HepG2 (cell line): Measurements from ENCODE around the gene CHMP1A. TPM values are rescaled to one million over a fixed set of nuclear protein-coding genes. Genes with fewer than 3 reads are reported as not detected.

ENCODE experiments used
- ATF7 ChIP-seq, 2 experiments: fragments of 450-650 bp in 1 of 2; sonication (generic) in 1 of 2; formaldehyde crosslinking in 1 of 2; IDR thresholded peaks; 2 replicates each; pipeline versions ENCODE4 v1.4.0 to v1.6.1; 2016 to 2020; ENCODE audit warnings: antibody characterized with exemption in 1 of 2, mild to moderate bottlenecking in 1 of 2, missing genetic modification reagents in 1 of 2
- BRF2 ChIP-seq: sonication (generic); formaldehyde crosslinking; IDR thresholded peaks from 2 replicates; pipeline ENCODE4 v1.8.1; 2022; ENCODE audit warnings: mild to moderate bottlenecking, missing genetic modification reagents
- CHCHD3 ChIP-seq: sonication (generic); formaldehyde crosslinking; IDR thresholded peaks from 2 replicates; pipeline ENCODE4 v1.8.0; 2022; ENCODE audit warnings: mild to moderate bottlenecking, missing genetic modification reagents, moderate library complexity
- FOSL1 ChIP-seq: sonication (generic); formaldehyde crosslinking; IDR thresholded peaks from 2 replicates; pipeline ENCODE4 v1.9.0; 2021; ENCODE audit warnings: missing genetic modification reagents, borderline replicate concordance
- GMEB2 ChIP-seq: IDR thresholded peaks from 2 replicates; pipeline ENCODE4 v1.6.1; 2016; ENCODE audit warnings: missing biosample characterization, missing genetic modification reagents, low read depth
- NBN ChIP-seq: fragments of 450-650 bp; conservative IDR thresholded peaks from 2 replicates; pipeline ENCODE4 v1.6.1; 2017
- NFE2 ChIP-seq: sonication (generic); formaldehyde crosslinking; IDR thresholded peaks from 2 replicates; pipeline ENCODE4 v1.4.0; 2020; ENCODE audit warnings: missing genetic modification reagents
- NFYC ChIP-seq: IDR thresholded peaks from 2 replicates; pipeline ENCODE4 v1.6.1; 2016; ENCODE audit warnings: missing genetic modification reagents, missing compliant biosample characterization
- PRDM4 ChIP-seq: sonication (generic); formaldehyde crosslinking; IDR thresholded peaks from 2 replicates; pipeline ENCODE4 v1.9.0; 2021; ENCODE audit warnings: missing genetic modification reagents, borderline replicate concordance
- SKI ChIP-seq: fragments of 450-650 bp; IDR thresholded peaks from one replicate; pipeline ENCODE4 v1.6.1; 2018; ENCODE audit warnings: mild to moderate bottlenecking; ENCODE audit not compliant: partially characterized antibody
- TBX3 ChIP-seq: fragments of 450-650 bp; IDR thresholded peaks from 2 replicates; pipeline ENCODE4 v1.6.1; 2017; ENCODE audit warnings: antibody characterized with exemption, mild to moderate bottlenecking, inconsistent platforms, borderline replicate concordance
- THYN1 ChIP-seq: sonication (generic); formaldehyde crosslinking; IDR thresholded peaks from 2 replicates; pipeline ENCODE4 v1.8.1; 2023; ENCODE audit warnings: low read depth, mild to moderate bottlenecking, moderate library complexity, missing genetic modification reagents, borderline replicate concordance
- TRIM24 ChIP-seq: sonication (generic); formaldehyde crosslinking; IDR thresholded peaks from 2 replicates; pipeline ENCODE4 v1.8.0; 2022; ENCODE audit warnings: mild to moderate bottlenecking, missing genetic modification reagents
- YEATS2 ChIP-seq: sonication (generic); formaldehyde crosslinking; IDR thresholded peaks from 2 replicates; pipeline ENCODE4 v1.4.0; 2020; ENCODE audit warnings: missing genetic modification reagents, borderline replicate concordance
- ZFYVE20 ChIP-seq: sonication (generic); formaldehyde crosslinking; IDR thresholded peaks from 2 replicates; pipeline ENCODE4 v1.8.0; 2023; ENCODE audit warnings: low read depth, mild to moderate bottlenecking, moderate library complexity, missing genetic modification reagents, borderline replicate concordance
- ZNF160 ChIP-seq: sonication (generic); formaldehyde crosslinking; IDR thresholded peaks from 2 replicates; pipeline ENCODE4 v1.8.0; 2022; ENCODE audit warnings: mild to moderate bottlenecking, inconsistent platforms, missing genetic modification reagents
- ZNF317 ChIP-seq: sonication (generic); formaldehyde crosslinking; IDR thresholded peaks from 2 replicates; pipeline ENCODE4 v1.5.0; 2020; ENCODE audit warnings: mild to moderate bottlenecking, missing genetic modification reagents
- ZNF512B ChIP-seq: sonication (generic); formaldehyde crosslinking; IDR thresholded peaks from 2 replicates; pipeline ENCODE4 v1.5.1; 2020; ENCODE audit warnings: missing genetic modification reagents, mild to moderate bottlenecking, borderline replicate concordance
- ZNF567 ChIP-seq: sonication (generic); formaldehyde crosslinking; IDR thresholded peaks from 2 replicates; pipeline ENCODE4 v1.8.1; 2023; ENCODE audit warnings: mild to moderate bottlenecking, missing genetic modification reagents, borderline replicate concordance
- polyA plus RNA-seq, 8 experiments: library from polyadenylated mRNA; depleted of rRNA in 3 of 8; stranded (reverse) in 7 of 8; unstranded in 1 of 8; fragments of >200 nt; fragmentation: Illumina TruSeq in 4 of 8; extraction: Trizol in 4 of 8; gene quantifications; 2 replicates each; pipeline versions ENCODE4 v1.2.1 to v1.2.3, GENCODE V29; 2011 to 2016; ENCODE audit warnings: low read depth in 4 of 8, missing spikeins in 1 of 8, mixed read lengths in 1 of 8; ENCODE audit not compliant: insufficient read depth in 1 of 8
- total RNA-seq, 5 experiments: library from RNA; depleted of rRNA; stranded (reverse); fragments of >200 nt; fragmentation: Illumina TruSeq; extraction: Trizol; gene quantifications; 2 replicates each; pipeline ENCODE4 v1.2.3, GENCODE V29; 2016; ENCODE audit warnings: low read depth in 1 of 5

CHMP1A gene
- total and polyA plus RNA-seq, 2 of the 13 experiments (the other 11 are each of a cell fraction or from before 2014, with no cell fraction given), result 69.4 to 73.3 TPM

GRCh38 chr16:89657442-89658220 lies at the start of gene CHMP1A, which contains the start of gene SPATA33 (continued):
- TF ChIP-seq ZNF160 (CRISPR knock-in tag), result peak; percentile 75; the same call in 1 of the 2 replicates
- TF ChIP-seq YEATS2 (CRISPR knock-in tag), result peak; percentile 88; the same call in 1 of the 2 replicates
- TF ChIP-seq GMEB2 (CRISPR knock-in tag), result peak; percentile 61; the same call in 1 of the 2 replicates
- TF ChIP-seq ZNF317 (CRISPR knock-in tag), result 0 out of 2 replicates have a peak, but pooled peaks have one; percentile 48
- no peak for TF ChIP-seq NBN
- no peak for TF ChIP-seq TBX3
- no peak for TF ChIP-seq THYN1 (CRISPR knock-in tag)
- TF ChIP-seq ZNF512B (CRISPR knock-in tag), result 0 out of 2 replicates have a peak, but pooled peaks have one; percentile 33
- TF ChIP-seq SKI, result peak; percentile 36
- TF ChIP-seq ZNF567 (CRISPR knock-in tag), result peak; percentile 83; the same call in 1 of the 2 replicates
- TF ChIP-seq NFE2 (CRISPR knock-in tag), result no peak
- TF ChIP-seq NFYC, result 0 out of 2 replicates have a peak, but pooled peaks have one; percentile 8
- no peak for TF ChIP-seq FOSL1 (CRISPR knock-in tag)
- TF ChIP-seq TRIM24, result no peak
- TF ChIP-seq ATF7 (IDR thresholded peaks at IDR 0.05), result no peak
- TF ChIP-seq ATF7 (CRISPR knock-in tag; IDR thresholded peaks at IDR 0.05), result no peak
- TF ChIP-seq ZFYVE20, result no peak
- no peak for TF ChIP-seq BRF2 (CRISPR knock-in tag)
- TF ChIP-seq CHCHD3 (CRISPR knock-in tag), result peak; percentile 71; the same call in 1 of the 2 replicates
- no peak for TF ChIP-seq PRDM4 (CRISPR knock-in tag)
